ENCODE measurements around the gene TWIST1. TPM values are rescaled to one million over a fixed set of nuclear protein-coding genes. Genes with fewer than 3 reads are reported as not detected.

Gene TWIST1
- total and polyA plus RNA-seq, 11 donors: 0.38 to 4.6 (median 1.0) TPM

DNA sequence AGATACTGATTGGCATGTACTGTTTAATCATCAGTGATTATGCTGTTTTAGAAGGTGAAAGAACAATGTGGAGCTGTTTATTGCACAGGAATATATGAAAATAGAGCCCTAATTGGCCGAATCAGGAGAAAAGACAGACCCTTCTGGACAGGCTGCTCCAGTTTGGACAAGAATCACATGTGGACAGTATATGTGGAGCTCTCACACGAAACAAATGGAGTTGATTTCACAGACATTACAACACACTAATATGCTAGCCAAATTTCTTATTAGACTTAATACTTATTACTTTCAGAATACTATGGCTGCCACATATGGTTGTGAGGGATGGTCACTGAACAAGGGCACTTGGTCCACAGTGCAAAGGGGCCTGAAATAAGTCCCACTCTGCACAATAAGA is 15.5 kb downstream of the TWIST1 start:
- no peaks in the 10 kb centered on the region for H3K9me3 ChIP-seq
- H3K4me1 ChIP-seq: peaks cover 0 to 11% (median 3%) of the 10 kb centered on the region in 12 donors
- ATAC-seq (no peak), DNase-seq (no peak)
- intact Hi-C loops (cut with DNase I): no loop called here
- H3K4me3 ChIP-seq: no peak overlapping the region
- TF ChIP-seq POLR2A (IDR thresholded peaks at IDR 0.05): no peak
- TF ChIP-seq, protein P1, sequence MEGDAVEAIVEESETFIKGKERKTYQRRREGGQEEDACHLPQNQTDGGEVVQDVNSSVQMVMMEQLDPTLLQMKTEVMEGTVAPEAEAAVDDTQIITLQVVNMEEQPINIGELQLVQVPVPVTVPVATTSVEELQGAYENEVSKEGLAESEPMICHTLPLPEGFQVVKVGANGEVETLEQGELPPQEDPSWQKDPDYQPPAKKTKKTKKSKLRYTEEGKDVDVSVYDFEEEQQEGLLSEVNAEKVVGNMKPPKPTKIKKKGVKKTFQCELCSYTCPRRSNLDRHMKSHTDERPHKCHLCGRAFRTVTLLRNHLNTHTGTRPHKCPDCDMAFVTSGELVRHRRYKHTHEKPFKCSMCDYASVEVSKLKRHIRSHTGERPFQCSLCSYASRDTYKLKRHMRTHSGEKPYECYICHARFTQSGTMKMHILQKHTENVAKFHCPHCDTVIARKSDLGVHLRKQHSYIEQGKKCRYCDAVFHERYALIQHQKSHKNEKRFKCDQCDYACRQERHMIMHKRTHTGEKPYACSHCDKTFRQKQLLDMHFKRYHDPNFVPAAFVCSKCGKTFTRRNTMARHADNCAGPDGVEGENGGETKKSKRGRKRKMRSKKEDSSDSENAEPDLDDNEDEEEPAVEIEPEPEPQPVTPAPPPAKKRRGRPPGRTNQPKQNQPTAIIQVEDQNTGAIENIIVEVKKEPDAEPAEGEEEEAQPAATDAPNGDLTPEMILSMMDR (IDR thresholded peaks at IDR 0.05): no peak
- 66 to 77% (median 72%) methylated on average over 2 of the region's 2 CpGs for whole genome bisulfite sequencing, 4 donors
- no peaks in the 10 kb centered on the region for H3K36me3 ChIP-seq
- no peak overlapping the region for H3K27ac ChIP-seq
- peaks cover 9 to 69% (median 45%) of the 10 kb centered on the region in 9 donors for H3K27me3 ChIP-seq

DNA sequence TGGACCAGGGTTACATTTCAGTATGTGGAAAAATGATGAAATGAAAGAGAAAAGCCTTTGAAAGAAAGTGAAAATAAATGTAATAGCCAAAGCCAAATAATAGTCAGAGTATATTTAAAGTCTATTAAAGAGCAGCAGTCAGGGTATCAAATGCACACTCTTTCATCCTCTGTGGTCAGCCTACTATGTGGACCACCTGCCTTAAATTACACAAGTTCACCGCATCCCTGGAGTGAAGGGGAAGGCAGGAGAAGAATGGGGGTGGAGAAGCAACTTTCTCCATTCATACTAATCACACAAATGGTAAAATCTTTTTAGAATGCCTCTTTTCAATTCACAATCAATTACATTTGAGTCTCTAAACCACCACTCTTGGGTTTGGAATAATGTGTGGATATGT is 16.0 kb downstream of the TWIST1 start:
- peaks cover 5 to 64% (median 41%) of the 10 kb centered on the region in 9 donors for H3K27me3 ChIP-seq
- H3K27ac ChIP-seq: no peak overlapping the region
- H3K9me3 ChIP-seq: no peaks in the 10 kb centered on the region
- peaks cover 0 to 8% (median 0%) of the 10 kb centered on the region in 12 donors for H3K4me1 ChIP-seq
- WGBS, 4 donors: 82 to 94% (median 90%) methylated on average over 1 of the region's 1 CpG
- DNase-seq (no peak), ATAC-seq (no peak)
- intact Hi-C loops (cut with DNase I): no loop called here
- no peak overlapping the region for H3K4me3 ChIP-seq
- TF ChIP-seq, protein P1 (IDR thresholded peaks at IDR 0.05): no peak
- no peak for TF ChIP-seq POLR2A (IDR thresholded peaks at IDR 0.05)
- no peaks in the 10 kb centered on the region for H3K36me3 ChIP-seq

DNA sequence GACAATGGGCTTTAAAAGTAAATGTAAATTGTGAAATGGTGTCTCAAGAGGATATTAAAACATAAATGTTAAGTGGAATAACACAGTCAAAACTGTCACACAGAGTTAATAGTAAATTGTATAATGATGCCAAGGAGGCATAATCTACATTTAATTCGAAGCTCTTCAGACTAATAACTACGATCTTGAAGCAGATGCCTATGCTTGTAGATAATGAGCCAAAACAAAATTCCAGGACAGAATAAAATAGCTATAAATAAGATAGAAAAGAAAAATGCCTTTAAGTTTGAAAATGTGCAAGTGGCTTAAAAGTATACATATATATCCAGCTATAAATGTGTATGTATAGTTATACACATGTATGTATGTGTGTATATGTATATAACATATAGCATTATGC is 17.5 kb downstream of the TWIST1 start:
- no peak for DNase-seq
- H3K36me3 ChIP-seq: no peaks in the 10 kb centered on the region
- peaks cover 1 to 54% (median 36%) of the 10 kb centered on the region in 9 donors for H3K27me3 ChIP-seq
- TF ChIP-seq POLR2A (IDR thresholded peaks at IDR 0.05): no peak
- TF ChIP-seq, protein P1 (IDR thresholded peaks at IDR 0.05): no peak
- no peak overlapping the region for H3K4me3 ChIP-seq
- WGBS, 4 donors: 61 to 64% (median 63%) methylated on average over 2 of the region's 2 CpGs
- ATAC-seq: no peak
- no peaks in the 10 kb centered on the region for H3K9me3 ChIP-seq
- H3K4me1 ChIP-seq: no peaks in the 10 kb centered on the region
- intact Hi-C loops (cut with DNase I): no loop called here
- H3K27ac ChIP-seq: no peak overlapping the region

DNA sequence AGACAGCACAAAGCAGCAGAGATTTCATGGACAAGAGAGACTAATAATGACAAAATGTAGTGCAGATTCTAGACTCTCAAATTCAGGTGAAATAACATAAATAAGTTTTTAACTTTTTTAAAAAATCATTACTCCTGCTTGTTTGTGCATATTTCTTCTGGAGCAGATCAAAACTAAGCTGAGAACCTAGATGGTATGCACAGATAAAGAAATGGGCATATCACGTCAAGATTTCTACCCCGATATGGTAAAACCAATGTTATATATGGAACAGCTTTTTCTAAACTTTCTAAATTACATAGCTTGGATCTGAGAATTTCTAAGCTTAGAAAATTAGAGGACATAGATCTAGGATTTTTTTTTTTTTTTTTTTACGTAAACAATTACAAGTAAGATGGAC is 18.2 kb downstream of the TWIST1 start:
- no peaks in the 10 kb centered on the region for H3K4me1 ChIP-seq
- intact Hi-C loops (cut with DNase I): no loop called here
- H3K27ac ChIP-seq: no peak overlapping the region
- ATAC-seq (no peak), DNase-seq (no peak)
- WGBS, 4 donors: 84 to 94% (median 91%) methylated on average over 3 of the region's 3 CpGs
- no peaks in the 10 kb centered on the region for H3K9me3 ChIP-seq
- TF ChIP-seq, protein P1 (IDR thresholded peaks at IDR 0.05): no peak
- no peak for TF ChIP-seq POLR2A (IDR thresholded peaks at IDR 0.05)
- H3K4me3 ChIP-seq: no peak overlapping the region
- no peaks in the 10 kb centered on the region for H3K36me3 ChIP-seq
- peaks cover 0 to 46% (median 29%) of the 10 kb centered on the region in 9 donors for H3K27me3 ChIP-seq

Measured in heart left ventricle (tissue), 16 donors.